Upper lobe of left lung (tissue), 4 donors: ENCODE results near the gene COL23A1.

Experiments used
- POLR2A ChIP-seq, 4 donors: fragments of 450-650 bp; IDR thresholded peaks; one replicate each; pipeline ENCODE4 v1.5.1; 2016 to 2017; ENCODE audit warnings: antibody characterized with exemption in 4 of 4, mild to moderate bottlenecking in 2 of 4
- TF ChIP-seq, protein P1 (sequence below), 6 experiments: fragments of 450-650 bp in 4 of 6; fragments of 200-600 bp in 2 of 6; sonication (generic) in 2 of 6; IDR thresholded peaks; one replicate each; pipeline ENCODE4 v1.5.1; 2016 to 2019; ENCODE audit warnings: antibody characterized with exemption in 6 of 6

DNA sequence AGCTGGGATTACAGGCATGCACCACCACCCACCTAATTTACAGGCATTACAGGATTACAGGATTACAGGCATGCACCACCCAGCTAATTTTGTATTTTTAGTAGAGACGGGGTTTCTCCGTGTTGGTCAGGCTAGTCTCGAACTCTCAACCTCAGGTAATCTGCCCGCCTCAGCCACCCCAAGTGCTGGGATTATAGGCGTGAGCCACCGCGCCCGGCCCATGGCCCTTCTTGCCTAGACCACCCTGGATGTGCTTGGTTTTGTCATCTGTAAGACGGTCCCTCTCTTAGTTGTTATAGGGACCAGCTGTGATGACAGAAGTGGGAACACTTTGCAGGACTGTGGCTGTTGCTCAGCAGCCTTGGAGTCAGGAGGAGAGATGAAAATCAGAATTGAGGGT, 354.1 kb downstream of the COL23A1 start:
- TF ChIP-seq, protein P1, sequence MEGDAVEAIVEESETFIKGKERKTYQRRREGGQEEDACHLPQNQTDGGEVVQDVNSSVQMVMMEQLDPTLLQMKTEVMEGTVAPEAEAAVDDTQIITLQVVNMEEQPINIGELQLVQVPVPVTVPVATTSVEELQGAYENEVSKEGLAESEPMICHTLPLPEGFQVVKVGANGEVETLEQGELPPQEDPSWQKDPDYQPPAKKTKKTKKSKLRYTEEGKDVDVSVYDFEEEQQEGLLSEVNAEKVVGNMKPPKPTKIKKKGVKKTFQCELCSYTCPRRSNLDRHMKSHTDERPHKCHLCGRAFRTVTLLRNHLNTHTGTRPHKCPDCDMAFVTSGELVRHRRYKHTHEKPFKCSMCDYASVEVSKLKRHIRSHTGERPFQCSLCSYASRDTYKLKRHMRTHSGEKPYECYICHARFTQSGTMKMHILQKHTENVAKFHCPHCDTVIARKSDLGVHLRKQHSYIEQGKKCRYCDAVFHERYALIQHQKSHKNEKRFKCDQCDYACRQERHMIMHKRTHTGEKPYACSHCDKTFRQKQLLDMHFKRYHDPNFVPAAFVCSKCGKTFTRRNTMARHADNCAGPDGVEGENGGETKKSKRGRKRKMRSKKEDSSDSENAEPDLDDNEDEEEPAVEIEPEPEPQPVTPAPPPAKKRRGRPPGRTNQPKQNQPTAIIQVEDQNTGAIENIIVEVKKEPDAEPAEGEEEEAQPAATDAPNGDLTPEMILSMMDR (IDR thresholded peaks at IDR 0.05) = no peak
- no peak for TF ChIP-seq POLR2A (IDR thresholded peaks at IDR 0.05)
